ENCODE measurements around the gene MYL12A.

The MYL12A gene

GRCh38 chr18:3225588-3225987 is 22.0 kb upstream of the MYL12A start:
- DNase-seq = no peak

GRCh38 chr18:3226048-3226447 is 21.6 kb upstream of the MYL12A start:
- no peak for DNase-seq

GRCh38 chr18:3230401-3231334 is 16.9 kb upstream of the MYL12A start:
- DNase-seq = no peak

- no peak for DNase-seq
Measured at GRCh38 chr18:3233004-3233403, 14.6 kb upstream of the MYL12A start.

- DNase-seq = no peak
Measured at GRCh38 chr18:3233433-3234168, 14.0 kb upstream of the MYL12A start.

GRCh38 chr18:3234457-3234856 is 13.1 kb upstream of the MYL12A start:
- DNase-seq = no peak

GRCh38 chr18:3235846-3236245 is 11.8 kb upstream of the MYL12A start:
- no peak for DNase-seq

GRCh38 chr18:3236470-3236869 is 11.1 kb upstream of the MYL12A start:
- no peak for DNase-seq

GRCh38 chr18:3238742-3239141 is 8.9 kb upstream of the MYL12A start:
- no peak for DNase-seq

- DNase-seq = no peak
Measured at GRCh38 chr18:3245185-3245564, 2.4 kb upstream of the MYL12A start.

- peak; percentile 83 to 85 for DNase-seq
Measured at GRCh38 chr18:3245853-3246634, 1.6 kb upstream of the MYL12A start.

- DNase-seq = peak; percentile 3 to 27
Measured at GRCh38 chr18:3246635-3247239, 864 bp upstream of the MYL12A start.

GRCh38 chr18:3248062-3248657 is 559 bp downstream of the MYL12A start:
- DNase-seq = no peak

- DNase-seq = no peak
Measured at GRCh38 chr18:3248658-3249359, 1.2 kb downstream of the MYL12A start.

GRCh38 chr18:3250237-3251107 is 2.9 kb downstream of the MYL12A start:
- DNase-seq = no peak

- no peak for DNase-seq
Measured at GRCh38 chr18:3251249-3251962, 3.8 kb downstream of the MYL12A start.

- no peak for DNase-seq
Measured at GRCh38 chr18:3251963-3252277, 4.3 kb downstream of the MYL12A start.

- no peak for DNase-seq
Measured at GRCh38 chr18:3252843-3253242, 5.2 kb downstream of the MYL12A start.

GRCh38 chr18:3254725-3255124 is 7.1 kb downstream of the MYL12A start:
- no peak for DNase-seq

- no peak for DNase-seq
Measured at GRCh38 chr18:3255611-3256165, 8.1 kb downstream of the MYL12A start.

Measured in SHP77 (cell line).